Germinal center (tissue), 1 donor: ENCODE results near the gene TRIP10.
A peak's percentile ranks its signal among the peaks of the same experiment; 100 is the strongest.
"Not testable (repeated sequence)": the region's sequence is repeated elsewhere in the genome, so short reads cannot be mapped to it uniquely, and the experiment has no call there.

ENCODE experiments used
- DNase-seq: peaks from one replicate; pipeline ENCODE4 v3.0.0; 2012; ENCODE audit warnings: mixed read lengths, low spot score

The TRIP10 gene

DNA sequence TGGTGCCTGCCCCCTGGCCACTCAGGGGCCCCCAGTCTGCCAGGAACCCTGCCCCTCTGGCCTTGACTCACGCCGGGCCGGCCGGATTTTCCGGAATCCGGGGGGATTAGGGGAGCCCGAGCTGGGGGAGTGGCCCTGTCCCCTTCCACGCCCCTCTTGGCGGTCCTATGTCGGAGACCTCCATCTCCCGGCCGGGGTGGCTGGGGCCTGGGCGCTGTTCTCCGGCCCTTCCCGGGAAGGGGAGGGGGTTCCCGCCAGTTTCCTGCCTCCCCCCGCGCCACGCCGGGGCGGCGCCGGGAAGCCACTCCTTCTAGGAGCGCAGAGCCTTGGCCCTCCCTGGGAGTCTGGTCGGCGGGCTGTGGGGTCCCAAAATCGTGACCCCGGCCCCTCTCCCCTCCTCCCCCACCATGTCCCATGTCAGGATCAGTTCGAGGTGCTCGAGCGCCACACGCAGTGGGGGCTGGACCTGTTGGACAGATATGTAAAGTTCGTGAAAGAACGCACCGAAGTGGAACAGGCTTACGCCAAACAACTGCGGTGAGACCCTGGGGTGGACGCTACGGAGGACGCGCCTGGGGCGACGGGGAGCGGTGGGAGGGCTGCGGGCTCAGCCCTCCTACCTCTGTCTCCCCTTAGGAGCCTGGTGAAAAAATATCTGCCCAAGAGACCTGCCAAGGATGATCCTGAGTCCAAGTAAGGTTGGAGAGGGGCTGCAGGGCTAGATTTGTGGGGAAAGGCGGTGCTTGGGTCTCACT, 1.3 kb downstream of the TRIP10 start:
- DNase-seq = peak; percentile 54

DNA sequence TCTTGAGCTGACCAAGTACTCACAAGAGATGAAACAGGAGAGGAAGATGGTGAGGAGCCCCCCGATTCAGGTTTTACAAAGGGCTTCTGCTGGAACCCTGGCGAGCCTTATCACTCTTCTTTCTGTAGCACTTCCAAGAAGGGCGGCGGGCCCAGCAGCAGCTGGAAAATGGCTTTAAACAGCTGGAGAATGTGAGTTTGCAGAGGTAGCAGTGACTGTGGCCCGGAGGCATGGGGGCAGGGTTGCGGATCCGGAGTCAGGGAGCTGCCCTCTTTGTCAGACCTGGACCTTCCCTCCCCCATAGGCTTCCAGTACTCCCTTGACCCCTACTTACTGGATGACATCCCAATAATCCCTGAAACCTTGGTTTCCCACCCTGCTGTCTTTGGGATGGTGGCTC, 3.6 kb downstream of the TRIP10 start:
- DNase-seq = no peak

- no peak for DNase-seq
Measured at GRCh38 chr19:6743714-6744380, 4.4 kb downstream of the TRIP10 start.

DNA sequence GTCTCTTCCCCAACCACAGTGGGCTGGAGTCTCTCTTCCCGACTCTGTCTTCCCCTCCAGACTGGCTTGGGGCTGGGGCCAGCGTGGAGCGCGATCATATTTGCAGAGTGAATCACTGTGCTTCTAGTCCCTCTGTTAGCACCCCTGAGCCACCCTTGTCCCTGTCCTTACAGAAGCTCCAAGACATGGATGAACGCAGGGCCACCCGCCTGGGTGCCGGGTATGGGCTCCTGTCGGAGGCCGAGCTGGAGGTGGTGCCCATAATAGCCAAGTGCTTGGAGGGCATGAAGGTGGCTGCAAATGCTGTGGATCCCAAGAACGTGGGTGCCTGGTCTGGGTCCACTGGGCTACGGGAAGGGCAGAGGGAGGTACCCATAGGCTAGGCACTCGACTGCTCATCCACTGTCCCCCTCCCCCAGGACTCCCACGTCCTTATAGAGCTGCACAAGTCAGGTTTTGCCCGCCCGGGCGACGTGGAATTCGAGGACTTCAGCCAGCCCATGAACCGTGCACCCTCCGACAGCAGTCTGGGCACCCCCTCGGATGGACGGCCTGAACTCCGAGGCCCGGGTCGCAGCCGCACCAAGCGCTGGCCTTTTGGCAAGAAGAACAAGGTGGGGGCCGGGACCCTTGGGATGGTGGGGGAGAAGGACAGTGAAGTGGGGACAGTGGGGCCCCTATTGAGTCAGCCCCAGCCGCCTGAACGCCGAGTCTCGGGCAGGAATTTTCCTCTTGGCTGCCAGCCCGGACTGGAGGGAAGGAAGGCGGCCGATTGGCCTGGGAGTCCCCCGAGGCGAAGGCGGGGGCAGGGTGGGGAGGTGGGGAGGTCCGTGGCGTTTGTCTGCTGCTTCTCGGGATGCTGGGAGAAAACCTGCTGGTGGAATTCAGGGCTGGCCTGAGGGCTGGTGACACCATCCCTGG, 5.2 kb downstream of the TRIP10 start:
- DNase-seq = no peak

GRCh38 chr19:6745965-6746364, 6.5 kb downstream of the TRIP10 start:
- no peak for DNase-seq

- DNase-seq = not testable (repeated sequence)
Measured at GRCh38 chr19:6748543-6748942, 9.1 kb downstream of the TRIP10 start.

DNA sequence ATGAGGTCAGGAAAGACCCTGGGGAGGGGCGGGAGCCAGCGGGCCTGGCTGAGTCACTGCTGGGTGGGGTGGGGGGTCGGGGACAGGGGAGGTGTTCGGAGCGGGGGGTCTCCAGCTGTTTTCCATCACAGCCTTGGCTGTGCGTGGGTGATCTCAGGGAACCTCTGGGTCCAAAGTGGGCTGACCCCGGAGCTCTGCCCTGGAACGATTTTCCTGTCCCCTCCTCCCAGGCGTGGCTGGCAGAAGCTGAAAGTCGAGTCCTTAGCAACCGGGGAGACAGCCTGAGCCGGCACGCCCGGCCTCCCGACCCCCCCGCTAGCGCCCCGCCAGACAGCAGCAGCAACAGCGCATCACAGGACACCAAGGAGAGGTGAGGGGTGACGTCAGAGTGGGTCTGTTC, 10.6 kb downstream of the TRIP10 start:
- DNase-seq = no peak

GRCh38 chr19:6751189-6751588, 11.7 kb downstream of the TRIP10 start:
- no peak for DNase-seq

GRCh38 chr19:6752256-6753177, 13.0 kb downstream of the TRIP10 start:
- no peak for DNase-seq

DNA sequence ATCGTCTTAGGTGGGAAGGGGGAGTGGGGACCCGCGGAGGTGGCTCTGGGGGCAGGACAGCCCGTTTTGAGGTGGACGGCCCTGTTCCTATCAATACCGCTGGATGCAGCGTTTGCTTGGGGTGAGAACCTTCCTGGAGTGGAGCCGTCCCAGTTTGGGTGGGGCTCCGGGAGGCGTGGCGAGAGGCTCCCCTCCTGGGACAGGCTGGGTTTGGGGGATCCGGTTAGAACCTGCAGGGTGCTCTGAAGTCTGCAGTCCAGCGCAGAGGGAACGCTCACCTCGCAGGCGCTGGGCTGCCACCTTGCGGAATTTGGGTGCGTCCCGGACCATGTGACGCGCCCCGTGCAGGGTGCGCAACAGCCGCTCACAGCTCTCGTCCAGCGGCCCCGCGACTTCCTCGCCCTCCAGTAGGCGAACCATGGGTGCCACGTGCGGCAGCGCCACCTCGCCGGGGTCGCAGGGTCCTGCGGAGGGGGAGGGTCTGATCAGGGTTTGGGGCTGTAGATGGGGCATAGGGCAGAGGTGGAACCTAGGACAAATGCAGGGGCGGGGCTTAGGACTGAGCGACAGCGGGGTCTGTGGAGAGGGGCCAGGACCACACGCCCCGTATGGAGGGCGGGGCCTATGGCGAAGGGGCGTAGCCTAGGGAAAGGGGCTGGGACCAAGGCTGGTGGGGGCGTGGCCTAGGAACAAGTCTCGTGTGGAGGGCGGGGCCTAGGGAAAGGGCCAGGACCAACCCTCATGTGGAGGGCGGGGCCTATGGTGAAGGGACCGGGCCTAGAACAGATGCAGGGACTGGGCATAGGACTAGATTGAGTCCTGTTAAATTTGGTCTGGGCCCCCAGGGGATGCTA, 13.9 kb downstream of the TRIP10 start:
- DNase-seq = peak; percentile 91

DNA sequence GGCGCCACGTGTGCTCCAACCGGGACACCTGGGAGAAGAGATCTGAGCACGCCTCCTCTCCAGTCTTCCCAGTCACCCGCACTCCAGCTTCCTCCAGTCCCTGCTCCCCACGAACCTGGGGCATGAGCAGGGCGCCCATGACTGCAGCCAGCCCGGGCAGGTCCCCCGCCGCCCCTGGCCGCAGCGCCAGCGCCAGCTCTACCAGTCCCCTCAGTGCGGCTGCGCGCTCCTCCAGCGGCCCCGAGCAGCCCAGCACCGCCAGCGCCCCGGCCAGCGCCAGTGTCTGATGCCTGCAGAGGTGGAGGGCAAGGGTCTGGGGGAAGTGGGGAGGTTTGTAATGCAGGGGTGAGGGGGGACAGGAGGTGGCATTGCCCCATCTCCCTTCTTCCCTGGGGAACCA, 14.7 kb downstream of the TRIP10 start:
- no peak for DNase-seq

DNA sequence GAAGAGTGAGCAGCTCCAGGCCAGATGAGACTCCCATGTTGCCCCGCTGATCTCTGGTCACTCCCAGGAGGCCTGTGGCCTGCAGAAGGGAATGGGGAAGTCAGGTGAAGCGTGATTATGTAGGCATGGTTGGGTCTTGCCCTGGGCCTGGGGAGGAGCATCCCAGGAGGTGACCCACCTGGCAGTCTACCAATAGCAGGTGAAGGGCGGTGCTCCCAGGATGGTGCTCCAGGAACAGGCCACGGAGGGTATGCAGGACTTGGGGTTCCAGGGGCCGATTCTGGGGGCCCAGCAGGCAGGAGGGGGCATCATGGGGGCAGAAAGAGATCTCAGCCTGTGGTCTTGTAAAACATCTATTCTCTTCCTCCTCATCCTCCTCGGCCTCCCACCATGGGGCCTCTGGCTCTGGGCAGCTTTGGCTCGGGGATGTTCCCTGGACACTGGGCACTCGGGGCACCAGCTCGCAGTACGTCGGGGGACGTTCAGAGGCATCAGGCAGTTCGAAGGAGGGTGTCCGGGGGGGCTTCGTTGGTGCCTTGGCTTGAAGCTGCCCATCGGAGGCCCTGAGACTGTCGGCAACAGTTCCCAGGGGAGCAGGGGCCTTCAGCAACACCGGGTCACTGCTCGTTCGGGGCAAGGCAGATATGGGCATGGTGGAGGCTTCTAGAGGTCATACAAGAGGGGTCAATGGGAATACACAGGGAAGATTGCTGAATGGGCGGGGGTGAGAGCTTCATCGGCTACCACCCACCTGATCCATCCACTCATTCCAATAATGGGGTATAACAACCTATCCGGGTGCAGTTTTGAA, 15.4 kb downstream of the TRIP10 start:
- no peak for DNase-seq

GRCh38 chr19:6760606-6761005, 21.1 kb downstream of the TRIP10 start:
- DNase-seq = no peak

GRCh38 chr19:6761053-6761676, 21.7 kb downstream of the TRIP10 start:
- peak; percentile 54 for DNase-seq

DNA sequence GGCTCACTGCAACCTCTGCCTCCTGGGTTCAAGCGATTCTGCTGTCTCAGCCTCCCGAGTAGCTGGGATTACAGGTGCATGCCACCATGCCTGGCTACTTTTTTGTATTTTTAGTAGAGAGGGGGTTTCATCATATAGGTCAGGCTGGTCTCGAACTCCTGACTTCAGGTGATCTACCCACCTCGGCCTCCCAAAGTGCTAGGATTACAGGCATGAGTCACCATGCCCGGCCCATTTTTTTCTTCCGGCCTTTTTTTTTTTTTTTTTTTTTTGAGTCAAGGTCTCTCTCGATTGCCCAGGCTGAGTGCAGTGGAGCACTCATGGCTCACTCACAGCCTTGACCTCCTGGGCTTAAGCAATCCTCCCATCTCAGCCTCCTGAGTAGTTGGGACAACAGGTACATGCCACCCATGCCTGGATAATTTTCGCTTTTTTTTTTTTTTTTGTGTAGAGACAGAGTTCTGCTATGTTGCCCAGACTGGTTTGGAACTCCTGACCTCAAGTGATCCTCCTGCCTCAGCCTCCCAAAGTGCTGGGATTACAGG, 22.8 kb downstream of the TRIP10 start:
- not testable (repeated sequence) for DNase-seq

DNA sequence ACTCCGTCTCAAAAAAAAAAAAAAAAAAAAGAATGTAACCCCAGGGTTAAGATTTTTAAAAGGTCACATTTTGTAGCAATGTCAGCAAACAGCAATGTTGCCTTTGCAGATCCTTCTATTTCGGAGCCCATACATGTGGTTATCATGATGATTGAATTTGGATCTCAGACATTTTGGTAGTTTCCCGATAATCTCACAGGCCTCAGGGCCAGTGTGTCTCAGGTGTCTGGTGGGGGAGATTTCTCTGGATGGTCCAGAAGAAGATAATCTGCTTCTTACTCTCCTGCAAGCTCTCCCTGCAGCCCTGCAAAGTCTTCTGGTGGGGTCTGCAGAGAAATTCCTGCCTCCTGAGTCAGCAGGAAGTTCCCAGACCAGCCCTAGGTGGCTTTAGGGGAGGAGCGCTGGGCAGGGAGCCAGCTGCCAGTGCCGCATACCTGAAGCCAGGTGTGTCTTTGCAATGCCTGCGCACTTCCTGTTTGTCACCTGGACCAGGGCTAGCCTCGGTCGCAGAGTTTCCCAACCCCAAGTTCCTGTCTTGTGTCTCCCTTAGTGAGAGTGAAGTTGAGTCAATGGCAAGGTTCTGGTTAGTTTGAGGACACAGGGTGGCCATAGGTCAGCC, 26.4 kb downstream of the TRIP10 start:
- no peak for DNase-seq

- DNase-seq = no peak
Measured at GRCh38 chr19:6766357-6767080, 27.0 kb downstream of the TRIP10 start.

DNA sequence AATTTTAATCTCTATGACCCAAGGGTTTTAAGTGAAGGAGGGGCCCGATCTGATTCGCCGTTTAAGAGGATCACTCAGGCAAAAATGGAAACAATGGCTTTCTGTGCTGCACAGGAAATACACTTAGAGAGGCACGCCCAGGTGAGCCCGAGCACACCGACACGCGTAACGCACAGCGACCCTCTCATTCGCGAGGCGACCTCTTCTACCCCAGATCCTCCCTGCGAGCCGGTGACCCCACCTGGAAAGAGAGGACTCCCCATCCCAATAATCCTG, 27.5 kb downstream of the TRIP10 start:
- DNase-seq = no peak
